ENCODE data around the gene RCBTB1.

RCBTB1 gene

GRCh38 chr13:49533591-49534269 lies 51.6 kb downstream of the RCBTB1 start:
- H3K9me3 Mint-ChIP-seq, result no peaks in the 10 kb centered on the region
- H3K27me3 Mint-ChIP-seq, result no peaks in the 10 kb centered on the region
- peaks cover 38% of the 10 kb centered on the region for H3K36me3 Mint-ChIP-seq
- CTCF ChIA-PET, result no interaction called here
- DNase-seq, result no peak
- no peak overlapping the region for H3K27ac Mint-ChIP-seq
- no peak overlapping the region for H3K4me3 Mint-ChIP-seq
- peaks cover 17% of the 10 kb centered on the region for H3K4me1 Mint-ChIP-seq

GRCh38 chr13:49533011-49533410 lies 52.3 kb downstream of the RCBTB1 start:
- Mint-ChIP-seq H3K4me3 (no peak overlapping the region), H3K36me3 (peaks cover 42% of the 10 kb centered on the region), H3K9me3 (no peaks in the 10 kb centered on the region), H3K4me1 (peaks cover 17% of the 10 kb centered on the region), H3K27me3 (no peaks in the 10 kb centered on the region), H3K27ac (no peak overlapping the region)
- DNase-seq, result no peak
- CTCF ChIA-PET, result no interaction called here

- H3K9me3 Mint-ChIP-seq, result no peaks in the 10 kb centered on the region
- H3K27ac Mint-ChIP-seq, result peak overlapping the region; percentile 55
- H3K4me1 Mint-ChIP-seq, result peaks cover 17% of the 10 kb centered on the region
- H3K4me3 Mint-ChIP-seq, result no peak overlapping the region
- peaks cover 39% of the 10 kb centered on the region for H3K36me3 Mint-ChIP-seq
- no peaks in the 10 kb centered on the region for H3K27me3 Mint-ChIP-seq
- no peak for DNase-seq
- CTCF ChIA-PET, result no interaction called here
Measured at GRCh38 chr13:49532593-49532992, 52.8 kb downstream of the RCBTB1 start.

GRCh38 chr13:49530457-49530856 lies 54.9 kb downstream of the RCBTB1 start:
- Mint-ChIP-seq H3K27ac (no peak overlapping the region), H3K27me3 (no peaks in the 10 kb centered on the region), H3K4me1 (peaks cover 17% of the 10 kb centered on the region), H3K4me3 (no peak overlapping the region), H3K36me3 (peaks cover 43% of the 10 kb centered on the region), H3K9me3 (no peaks in the 10 kb centered on the region)
- CTCF ChIA-PET, result no interaction called here
- no peak for DNase-seq

GRCh38 chr13:49528161-49528560 lies 57.2 kb downstream of the RCBTB1 start:
- Mint-ChIP-seq H3K36me3 (peaks cover 34% of the 10 kb centered on the region), H3K27ac (no peak overlapping the region), H3K9me3 (no peaks in the 10 kb centered on the region), H3K4me3 (no peak overlapping the region), H3K4me1 (peaks cover 12% of the 10 kb centered on the region), H3K27me3 (no peaks in the 10 kb centered on the region)
- DNase-seq, result no peak
- CTCF ChIA-PET, result interaction anchor here (1.2 kb wide), 1 partner anchor 11 kb away, joined by 4 read pairs; no protein-coding TSS in a partner anchor

- CTCF ChIA-PET, result no interaction called here
- H3K4me1 Mint-ChIP-seq, result peaks cover 3% of the 10 kb centered on the region
- DNase-seq, result no peak
- H3K9me3 Mint-ChIP-seq, result no peaks in the 10 kb centered on the region
- peaks cover 36% of the 10 kb centered on the region for H3K36me3 Mint-ChIP-seq
- no peak overlapping the region for H3K4me3 Mint-ChIP-seq
- H3K27ac Mint-ChIP-seq, result no peak overlapping the region
- no peaks in the 10 kb centered on the region for H3K27me3 Mint-ChIP-seq
Measured at GRCh38 chr13:49527123-49527522, 58.2 kb downstream of the RCBTB1 start.

GRCh38 chr13:49524740-49525501 lies 60.4 kb downstream of the RCBTB1 start:
- Mint-ChIP-seq H3K4me1 (no peaks in the 10 kb centered on the region), H3K27me3 (no peaks in the 10 kb centered on the region), H3K4me3 (no peak overlapping the region), H3K9me3 (no peaks in the 10 kb centered on the region), H3K36me3 (peaks cover 36% of the 10 kb centered on the region), H3K27ac (no peak overlapping the region)
- DNase-seq, result no peak
- CTCF ChIA-PET, result interaction anchor here (1.4 kb wide), 1 partner anchor 15 kb away, joined by 4 read pairs; no protein-coding TSS in a partner anchor

- no peaks in the 10 kb centered on the region for H3K9me3 Mint-ChIP-seq
- peaks cover 42% of the 10 kb centered on the region for H3K36me3 Mint-ChIP-seq
- DNase-seq, result no peak
- H3K27me3 Mint-ChIP-seq, result no peaks in the 10 kb centered on the region
- no peak overlapping the region for H3K4me3 Mint-ChIP-seq
- CTCF ChIA-PET, result no interaction called here
- no peak overlapping the region for H3K27ac Mint-ChIP-seq
- no peaks in the 10 kb centered on the region for H3K4me1 Mint-ChIP-seq
Measured at GRCh38 chr13:49521224-49521623, 64.1 kb downstream of the RCBTB1 start.

GRCh38 chr13:49517461-49517860 lies 67.9 kb downstream of the RCBTB1 start:
- Mint-ChIP-seq H3K4me1 (no peaks in the 10 kb centered on the region), H3K4me3 (no peak overlapping the region), H3K9me3 (no peaks in the 10 kb centered on the region), H3K27ac (no peak overlapping the region), H3K27me3 (no peaks in the 10 kb centered on the region), H3K36me3 (peaks cover 57% of the 10 kb centered on the region)
- CTCF ChIA-PET, result no interaction called here
- DNase-seq, result peak; percentile 22

GRCh38 chr13:49516467-49516866 lies 68.9 kb downstream of the RCBTB1 start:
- Mint-ChIP-seq H3K4me3 (no peak overlapping the region), H3K36me3 (peaks cover 61% of the 10 kb centered on the region), H3K27me3 (no peaks in the 10 kb centered on the region), H3K27ac (no peak overlapping the region), H3K9me3 (no peaks in the 10 kb centered on the region), H3K4me1 (no peaks in the 10 kb centered on the region)
- CTCF ChIA-PET, result no interaction called here
- no peak for DNase-seq

GRCh38 chr13:49512578-49512977 lies 72.8 kb downstream of the RCBTB1 start:
- no peak overlapping the region for H3K4me3 Mint-ChIP-seq
- CTCF ChIA-PET, result no interaction called here
- peaks cover 61% of the 10 kb centered on the region for H3K36me3 Mint-ChIP-seq
- peaks cover 1% of the 10 kb centered on the region for H3K9me3 Mint-ChIP-seq
- H3K27me3 Mint-ChIP-seq, result no peaks in the 10 kb centered on the region
- H3K27ac Mint-ChIP-seq, result no peak overlapping the region
- H3K4me1 Mint-ChIP-seq, result no peaks in the 10 kb centered on the region
- DNase-seq, result no peak

GRCh38 chr13:49503951-49504350 lies 81.4 kb downstream of the RCBTB1 start:
- CTCF ChIA-PET, result no interaction called here

GRCh38 chr13:49502954-49503353 lies 82.4 kb downstream of the RCBTB1 start:
- Mint-ChIP-seq H3K27ac (no peak overlapping the region), H3K27me3 (no peaks in the 10 kb centered on the region), H3K9me3 (no peaks in the 10 kb centered on the region), H3K4me1 (peaks cover 36% of the 10 kb centered on the region), H3K36me3 (peaks cover 49% of the 10 kb centered on the region), H3K4me3 (no peak overlapping the region)
- CTCF ChIA-PET, result no interaction called here
- no peak for DNase-seq

More at GRCh38 chr13:49503951-49504350, 81.4 kb downstream of the RCBTB1 start:
- H3K36me3 Mint-ChIP-seq, result peaks cover 46% of the 10 kb centered on the region
- peaks cover 26% of the 10 kb centered on the region for H3K4me1 Mint-ChIP-seq
- no peaks in the 10 kb centered on the region for H3K9me3 Mint-ChIP-seq
- H3K27me3 Mint-ChIP-seq, result no peaks in the 10 kb centered on the region
- no peak for DNase-seq
- no peak overlapping the region for H3K27ac Mint-ChIP-seq
- H3K4me3 Mint-ChIP-seq, result no peak overlapping the region

GRCh38 chr13:49499889-49500660 lies 85.3 kb downstream of the RCBTB1 start:
- no peaks in the 10 kb centered on the region for H3K27me3 Mint-ChIP-seq
- DNase-seq, result peak; percentile 29
- H3K36me3 Mint-ChIP-seq, result peaks cover 40% of the 10 kb centered on the region
- peak overlapping the region; percentile 35 for H3K27ac Mint-ChIP-seq
- H3K4me3 Mint-ChIP-seq, result no peak overlapping the region
- CTCF ChIA-PET, result no interaction called here
- peaks cover 48% of the 10 kb centered on the region for H3K4me1 Mint-ChIP-seq
- H3K9me3 Mint-ChIP-seq, result no peaks in the 10 kb centered on the region
